22Rv1 (cell line): ENCODE measurements around the gene MADD.

Experiments
- ZFX ChIP-seq: fragments of 450-650 bp; IDR thresholded peaks from 2 replicates; pipeline ENCODE4 v1.6.1; 2017; ENCODE audit warnings: antibody characterized with exemption, borderline replicate concordance
- TF ChIP-seq, protein P1 (sequence below): fragments of 450-650 bp; IDR thresholded peaks from 2 replicates; pipeline ENCODE4 v1.5.1; 2017; ENCODE audit warnings: mild to moderate bottlenecking

DNA sequence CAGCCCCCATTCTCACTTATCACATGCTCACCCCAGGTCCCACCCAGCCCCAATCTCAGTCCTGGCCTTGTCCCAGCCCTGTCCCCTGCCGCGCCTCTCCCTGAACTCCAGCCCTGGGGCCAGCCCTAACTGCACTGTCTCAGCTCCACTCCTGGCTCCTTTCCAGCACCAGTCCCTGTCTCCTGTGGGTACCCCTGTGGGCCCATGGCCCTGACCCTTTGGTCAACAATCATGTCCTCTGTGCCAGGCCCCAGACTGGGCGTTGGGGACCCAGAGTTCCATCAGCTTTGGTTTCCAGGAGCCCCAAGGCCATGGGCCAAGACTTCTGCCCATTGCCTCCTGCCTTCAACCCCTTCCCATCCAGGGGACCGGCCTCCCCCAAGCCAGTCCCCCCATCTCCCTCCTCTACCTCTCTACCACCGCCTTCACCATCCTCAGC is 107.7 kb downstream of the MADD start:
- TF ChIP-seq, protein P1, sequence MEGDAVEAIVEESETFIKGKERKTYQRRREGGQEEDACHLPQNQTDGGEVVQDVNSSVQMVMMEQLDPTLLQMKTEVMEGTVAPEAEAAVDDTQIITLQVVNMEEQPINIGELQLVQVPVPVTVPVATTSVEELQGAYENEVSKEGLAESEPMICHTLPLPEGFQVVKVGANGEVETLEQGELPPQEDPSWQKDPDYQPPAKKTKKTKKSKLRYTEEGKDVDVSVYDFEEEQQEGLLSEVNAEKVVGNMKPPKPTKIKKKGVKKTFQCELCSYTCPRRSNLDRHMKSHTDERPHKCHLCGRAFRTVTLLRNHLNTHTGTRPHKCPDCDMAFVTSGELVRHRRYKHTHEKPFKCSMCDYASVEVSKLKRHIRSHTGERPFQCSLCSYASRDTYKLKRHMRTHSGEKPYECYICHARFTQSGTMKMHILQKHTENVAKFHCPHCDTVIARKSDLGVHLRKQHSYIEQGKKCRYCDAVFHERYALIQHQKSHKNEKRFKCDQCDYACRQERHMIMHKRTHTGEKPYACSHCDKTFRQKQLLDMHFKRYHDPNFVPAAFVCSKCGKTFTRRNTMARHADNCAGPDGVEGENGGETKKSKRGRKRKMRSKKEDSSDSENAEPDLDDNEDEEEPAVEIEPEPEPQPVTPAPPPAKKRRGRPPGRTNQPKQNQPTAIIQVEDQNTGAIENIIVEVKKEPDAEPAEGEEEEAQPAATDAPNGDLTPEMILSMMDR = no peak
- no peak for TF ChIP-seq ZFX
